Aorta (tissue), 5 donors: ENCODE measurements around the gene LIN7A. TPM values are rescaled to one million over a fixed set of nuclear protein-coding genes. Genes with fewer than 3 reads are reported as not detected.
"Not testable (repeated sequence)": the region's sequence is repeated elsewhere in the genome, so short reads cannot be mapped to it uniquely, and the experiment has no call there.

Source experiments
- ATAC-seq: fragments of 200-7000 bp; cut with Tn5 transposase; one replicate; pipeline ENCODE4 v1.9.1; 2022; ENCODE audit warnings: moderate library complexity; ENCODE audit not compliant: low FRiP score
- DNase-seq, 2 donors: peaks; one replicate each; pipeline ENCODE4 v3.0.0-alpha.2; 2020
- H3K27ac ChIP-seq, 2 donors: one replicate each; pipeline ENCODE4 v1.5.1; 2013; ENCODE audit warnings: low read length in 2 of 2, mild to moderate bottlenecking in 2 of 2, moderate library complexity in 2 of 2, control low read depth in 1 of 2, inconsistent platforms in 1 of 2, low read depth in 1 of 2
- H3K27me3 ChIP-seq, 2 donors: one replicate each; pipeline ENCODE4 v1.6.1; 2013; ENCODE audit warnings: control low read depth in 1 of 2, low read length in 1 of 2, mild to moderate bottlenecking in 1 of 2, moderate library complexity in 1 of 2; ENCODE audit not compliant: insufficient read depth in 2 of 2, control insufficient read depth in 1 of 2
- H3K36me3 ChIP-seq, 2 donors: one replicate each; pipeline ENCODE4 v1.6.1; 2013; ENCODE audit warnings: control low read depth in 1 of 2, low read length in 1 of 2, mild to moderate bottlenecking in 1 of 2; ENCODE audit not compliant: insufficient read depth in 2 of 2, control insufficient read depth in 1 of 2
- H3K4me1 ChIP-seq, 2 donors: one replicate each; pipeline ENCODE4 v1.6.1; 2013; ENCODE audit warnings: low read length in 2 of 2, control low read depth in 1 of 2, mild to moderate bottlenecking in 1 of 2, moderate library complexity in 1 of 2; ENCODE audit not compliant: insufficient read depth in 2 of 2, control insufficient read depth in 1 of 2
- H3K4me3 ChIP-seq, 2 donors: one replicate each; pipeline ENCODE4 v1.5.1; 2013; ENCODE audit warnings: low read length in 2 of 2, control low read depth in 1 of 2, mild to moderate bottlenecking in 1 of 2
- H3K9me3 ChIP-seq: one replicate; pipeline ENCODE4 v1.6.1; 2013; ENCODE audit warnings: mild to moderate bottlenecking, low read length; ENCODE audit not compliant: control insufficient read depth
- WGBS, 2 donors: extraction: QIAGEN DNeasy Blood & Tissue Kit; methylation state at CpG; one replicate each; pipeline ENCODE4 v1.1.7; 2013; 5-methylcytosine and 5-hydroxymethylcytosine counted together
- intact Hi-C, 2 donors: fragments of 100-400 bp; cut with DNase I; formaldehyde crosslinking; loops; one replicate each; pipeline versions ENCODE4 v1.14.2 to v1.15.0; 2022
- polyA plus RNA-seq, 2 donors: library from polyadenylated mRNA; stranded (reverse); fragments of 200-250 nt; gene quantifications; one replicate each; pipeline ENCODE4 v1.2.3, GENCODE V29; 2013
- total RNA-seq, 2 donors: library from RNA; stranded (reverse); fragmentation: NEBNext Ultra II Directional; extraction: Animal tissue kit (Norgen Biotek cat#: 25700); gene quantifications; one replicate each; pipeline ENCODE4 v1.2.1, GENCODE V29; 2021
- donor health status: healthy with polysubstance abuse.
- donor health status: Bipolar disorder and iron deficiency.
- donor health status: DM: no; HTN: no; CAD: no.
- donor health status: DM: no; HTN: no; CAD: no.
- donor health status: DM: yes; HTN: yes; CAD: no.

Gene LIN7A
- total and polyA plus RNA-seq, 4 donors, result 0.08 to 5.8 (median 3.5) TPM

DNA sequence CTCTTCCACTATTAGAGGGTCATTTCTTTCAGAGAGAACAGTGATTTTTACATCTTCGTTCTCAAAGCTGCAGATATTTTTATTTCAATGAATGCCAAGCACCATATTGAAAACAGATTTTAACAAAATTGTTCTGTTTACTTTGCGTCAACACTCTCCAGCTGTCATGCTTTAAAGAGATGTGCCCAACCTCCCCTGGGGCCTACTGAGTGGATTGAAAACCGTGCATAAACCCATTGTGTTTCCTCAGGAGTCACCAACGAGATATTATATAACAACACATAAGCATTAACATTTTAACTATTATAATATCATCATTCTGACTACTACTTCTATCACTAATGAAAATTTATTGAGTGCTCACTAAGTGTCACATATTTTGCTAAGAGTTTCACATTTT is 139.5 kb downstream of the LIN7A start:
- Histone ChIP-seq H3K27me3 (no peaks in the 10 kb centered on the region), H3K27ac (no peak overlapping the region), H3K36me3 (no peaks in the 10 kb centered on the region), H3K9me3 (no peaks in the 10 kb centered on the region), H3K4me3 (no peak overlapping the region), H3K4me1 (no peaks in the 10 kb centered on the region)
- ATAC-seq (no peak), DNase-seq (no peak)
- intact Hi-C loops, result no loop called here
- 55 to 58% methylated on average over 4 of the region's 4 CpGs for WGBS, 2 donors

GRCh38 chr12:80794551-80794950 is 143.2 kb downstream of the LIN7A start:
- H3K27me3 ChIP-seq, result no peaks in the 10 kb centered on the region

GRCh38 chr12:80792861-80793260 is 144.9 kb downstream of the LIN7A start:
- H3K4me1 ChIP-seq, result no peaks in the 10 kb centered on the region
- no peak for DNase-seq
- intact Hi-C loops, result no loop called here
- no peaks in the 10 kb centered on the region for H3K27me3 ChIP-seq
- H3K4me3 ChIP-seq, result no peak overlapping the region
- no peak for ATAC-seq
- H3K27ac ChIP-seq, result no peak overlapping the region
- H3K36me3 ChIP-seq, result no peaks in the 10 kb centered on the region
- H3K9me3 ChIP-seq, result peaks cover 1% of the 10 kb centered on the region

More at GRCh38 chr12:80794551-80794950, 143.2 kb downstream of the LIN7A start:
- DNase-seq, result no peak
- Histone ChIP-seq H3K27ac (no peak overlapping the region), H3K9me3 (peaks cover 1% of the 10 kb centered on the region), H3K4me1 (no peaks in the 10 kb centered on the region), H3K4me3 (no peak overlapping the region), H3K36me3 (no peaks in the 10 kb centered on the region)
- WGBS, 2 donors, result 42 to 61% methylated on average over 1 of the region's 1 CpG
- intact Hi-C loops, result no loop called here
- ATAC-seq, result no peak

GRCh38 chr12:80791863-80792262 is 145.9 kb downstream of the LIN7A start:
- DNase-seq (no peak), ATAC-seq (no peak)
- Histone ChIP-seq H3K9me3 (peaks cover 1% of the 10 kb centered on the region), H3K36me3 (no peaks in the 10 kb centered on the region), H3K4me3 (no peak overlapping the region), H3K27ac (no peak overlapping the region), H3K27me3 (no peaks in the 10 kb centered on the region), H3K4me1 (no peaks in the 10 kb centered on the region)
- intact Hi-C loops, result no loop called here

- H3K27ac ChIP-seq, H3K9me3 ChIP-seq, intact Hi-C loops, H3K27me3 ChIP-seq, DNase-seq, H3K4me1 ChIP-seq, H3K36me3 ChIP-seq, ATAC-seq, H3K4me3 ChIP-seq: not testable (repeated sequence)
- 89% methylated on average over 10 of the region's 10 CpGs for WGBS, 2 donors
Measured at GRCh38 chr12:80788407-80788806, 149.3 kb downstream of the LIN7A start.

- intact Hi-C loops, H3K27ac ChIP-seq, H3K4me1 ChIP-seq, DNase-seq, H3K27me3 ChIP-seq, H3K36me3 ChIP-seq, H3K9me3 ChIP-seq, ATAC-seq, H3K4me3 ChIP-seq: not testable (repeated sequence)
- 75 to 76% methylated on average over 5 of the region's 5 CpGs for WGBS, 2 donors
Measured at GRCh38 chr12:80782963-80783470, 154.7 kb downstream of the LIN7A start.

DNA sequence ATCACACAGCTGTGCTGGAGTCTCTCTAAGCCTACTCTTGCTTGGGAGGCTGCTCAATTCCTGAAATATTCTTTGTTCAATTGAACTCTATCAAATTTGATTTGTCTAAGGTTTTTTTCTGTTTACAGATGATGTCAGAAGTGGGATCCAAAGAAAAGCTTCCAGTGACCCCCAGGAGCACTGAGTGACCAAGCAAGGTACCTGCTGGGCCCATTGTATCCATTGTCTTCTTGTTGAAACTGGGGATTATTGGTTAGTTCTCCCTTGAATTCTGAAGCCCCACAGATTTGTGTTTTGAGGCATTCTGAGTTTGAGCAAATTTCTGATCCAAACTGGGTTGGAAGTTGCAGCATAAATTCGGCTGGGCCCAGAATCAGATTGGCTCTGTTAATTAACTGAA is 156.4 kb downstream of the LIN7A start:
- DNase-seq (no peak), ATAC-seq (no peak)
- H3K4me3 ChIP-seq, result no peak overlapping the region
- 87 to 92% methylated on average over 1 of the region's 1 CpG for WGBS, 2 donors
- H3K4me1 ChIP-seq, result peaks cover 0 to 4% of the 10 kb centered on the region in 2 donors
- H3K27me3 ChIP-seq, result no peaks in the 10 kb centered on the region
- H3K27ac ChIP-seq, result no peak overlapping the region
- no peaks in the 10 kb centered on the region for H3K36me3 ChIP-seq
- no peaks in the 10 kb centered on the region for H3K9me3 ChIP-seq
- intact Hi-C loops, result no loop called here

- no peak overlapping the region for H3K4me3 ChIP-seq
- 78 to 84% methylated on average over 2 of the region's 2 CpGs for WGBS, 2 donors
- no peaks in the 10 kb centered on the region for H3K9me3 ChIP-seq
- DNase-seq (no peak), ATAC-seq (no peak)
- H3K36me3 ChIP-seq, result no peaks in the 10 kb centered on the region
- intact Hi-C loops, result no loop called here
- no peaks in the 10 kb centered on the region for H3K27me3 ChIP-seq
- no peak overlapping the region for H3K27ac ChIP-seq
- peaks cover 0 to 4% of the 10 kb centered on the region in 2 donors for H3K4me1 ChIP-seq
Measured at GRCh38 chr12:80780746-80781145, 157.0 kb downstream of the LIN7A start.

DNA sequence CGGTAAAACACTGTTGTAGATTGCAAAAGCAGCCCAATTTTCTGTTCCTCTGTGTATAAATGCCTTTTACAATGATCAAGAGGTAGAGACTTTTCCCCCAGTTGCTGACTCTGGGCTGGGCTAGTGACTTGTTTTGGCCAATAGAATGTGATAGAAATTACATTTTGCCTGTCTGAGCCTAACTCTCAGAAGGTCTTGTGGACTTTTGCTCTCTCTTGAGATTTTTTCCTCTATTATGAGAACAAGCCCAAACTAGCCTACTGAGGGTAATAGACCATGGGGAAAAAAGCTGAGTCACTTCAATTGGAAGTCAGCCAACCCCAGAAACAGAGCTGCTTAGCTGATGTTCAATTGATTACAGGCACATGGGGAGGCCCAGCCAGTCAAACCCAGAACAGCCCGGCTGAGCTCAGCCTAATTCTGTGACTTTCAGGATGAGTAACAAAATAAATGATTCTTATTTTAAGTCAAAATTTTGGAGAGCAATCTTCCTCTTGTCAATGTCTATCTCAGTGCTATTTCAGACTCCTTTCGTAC is 159.7 kb downstream of the LIN7A start:
- peak overlapping the region; percentile 43 to 57 for H3K27ac ChIP-seq
- H3K27me3 ChIP-seq, result no peaks in the 10 kb centered on the region
- H3K9me3 ChIP-seq, result no peaks in the 10 kb centered on the region
- peak; percentile 79 for ATAC-seq
- 60 to 67% methylated on average over 3 of the region's 3 CpGs for WGBS, 2 donors
- no peaks in the 10 kb centered on the region for H3K36me3 ChIP-seq
- intact Hi-C loops, result no loop called here
- peak in 1 of 2 donors; percentile 59 for DNase-seq
- peaks cover 0 to 4% of the 10 kb centered on the region in 2 donors for H3K4me1 ChIP-seq
- H3K4me3 ChIP-seq, result no peak overlapping the region
